WERI-Rb-1 (cell line): ENCODE measurements around the gene KRT25.
"Not testable (repeated sequence)": the region's sequence is repeated elsewhere in the genome, so short reads cannot be mapped to it uniquely, and the experiment has no call there.

Experiments
- DNase-seq: peaks from one replicate; pipeline ENCODE4 v3.0.0-alpha.2; 2020
- H3K27ac ChIP-seq: fragments of 250-450 bp; sonication (Bioruptor Pico); 2 replicates; pipeline ENCODE4 v1.5.1; 2020; ENCODE audit warnings: mild to moderate bottlenecking, moderate library complexity
- H3K27me3 ChIP-seq: fragments of 250-450 bp; sonication (Bioruptor Pico); 2 replicates; pipeline ENCODE4 v1.5.1; 2021; ENCODE audit warnings: mild to moderate bottlenecking, low read depth, moderate library complexity; ENCODE audit not compliant: insufficient read depth, severe bottlenecking
- H3K36me3 ChIP-seq: fragments of 250-450 bp; sonication (Bioruptor Pico); 2 replicates; pipeline ENCODE4 v1.5.1; 2020; ENCODE audit warnings: mild to moderate bottlenecking, moderate library complexity
- H3K4me3 ChIP-seq: 2 replicates; pipeline ENCODE4 v1.5.1; 2011; ENCODE audit warnings: low read depth, mild to moderate bottlenecking, control low read depth, low read length
- H3K9me3 ChIP-seq: fragments of 250-450 bp; sonication (Bioruptor Pico); 2 replicates; pipeline ENCODE4 v1.5.1; 2021; ENCODE audit warnings: mild to moderate bottlenecking, moderate library complexity; ENCODE audit not compliant: severe bottlenecking
- TF ChIP-seq, protein P1 (sequence below): IDR thresholded peaks from 2 replicates; pipeline ENCODE4 v1.5.1; 2011; ENCODE audit warnings: low read depth, mild to moderate bottlenecking, control low read depth, inconsistent platforms, low read length

The KRT25 gene

DNA sequence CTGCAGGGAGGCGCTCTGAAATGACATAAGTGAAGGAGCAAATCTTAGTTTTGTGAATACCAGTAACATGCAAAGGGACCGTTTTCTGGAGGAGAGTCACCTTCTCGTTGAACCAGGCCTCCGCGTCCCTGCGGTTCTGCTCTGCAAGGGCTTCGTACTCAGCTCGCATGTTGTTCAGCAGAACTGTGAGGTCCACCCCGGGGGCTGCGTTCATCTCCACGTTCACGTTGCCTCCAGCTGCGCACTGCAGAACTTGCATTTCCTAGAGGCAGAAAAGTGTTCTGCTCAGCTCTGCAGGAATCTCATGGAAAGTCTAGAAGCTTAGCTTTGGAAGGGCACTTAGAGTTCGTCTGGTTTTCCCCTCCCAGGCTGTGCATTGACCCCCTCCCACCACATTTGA, 4.1 kb downstream of the KRT25 start:
- H3K36me3 ChIP-seq = no peaks in the 10 kb centered on the region
- H3K27ac ChIP-seq = no peak overlapping the region
- DNase-seq = no peak
- peaks cover 7% of the 10 kb centered on the region for H3K9me3 ChIP-seq
- TF ChIP-seq, protein P1, sequence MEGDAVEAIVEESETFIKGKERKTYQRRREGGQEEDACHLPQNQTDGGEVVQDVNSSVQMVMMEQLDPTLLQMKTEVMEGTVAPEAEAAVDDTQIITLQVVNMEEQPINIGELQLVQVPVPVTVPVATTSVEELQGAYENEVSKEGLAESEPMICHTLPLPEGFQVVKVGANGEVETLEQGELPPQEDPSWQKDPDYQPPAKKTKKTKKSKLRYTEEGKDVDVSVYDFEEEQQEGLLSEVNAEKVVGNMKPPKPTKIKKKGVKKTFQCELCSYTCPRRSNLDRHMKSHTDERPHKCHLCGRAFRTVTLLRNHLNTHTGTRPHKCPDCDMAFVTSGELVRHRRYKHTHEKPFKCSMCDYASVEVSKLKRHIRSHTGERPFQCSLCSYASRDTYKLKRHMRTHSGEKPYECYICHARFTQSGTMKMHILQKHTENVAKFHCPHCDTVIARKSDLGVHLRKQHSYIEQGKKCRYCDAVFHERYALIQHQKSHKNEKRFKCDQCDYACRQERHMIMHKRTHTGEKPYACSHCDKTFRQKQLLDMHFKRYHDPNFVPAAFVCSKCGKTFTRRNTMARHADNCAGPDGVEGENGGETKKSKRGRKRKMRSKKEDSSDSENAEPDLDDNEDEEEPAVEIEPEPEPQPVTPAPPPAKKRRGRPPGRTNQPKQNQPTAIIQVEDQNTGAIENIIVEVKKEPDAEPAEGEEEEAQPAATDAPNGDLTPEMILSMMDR = no peak
- peaks cover 91% of the 10 kb centered on the region for H3K27me3 ChIP-seq
- H3K4me3 ChIP-seq = no peak overlapping the region

DNA sequence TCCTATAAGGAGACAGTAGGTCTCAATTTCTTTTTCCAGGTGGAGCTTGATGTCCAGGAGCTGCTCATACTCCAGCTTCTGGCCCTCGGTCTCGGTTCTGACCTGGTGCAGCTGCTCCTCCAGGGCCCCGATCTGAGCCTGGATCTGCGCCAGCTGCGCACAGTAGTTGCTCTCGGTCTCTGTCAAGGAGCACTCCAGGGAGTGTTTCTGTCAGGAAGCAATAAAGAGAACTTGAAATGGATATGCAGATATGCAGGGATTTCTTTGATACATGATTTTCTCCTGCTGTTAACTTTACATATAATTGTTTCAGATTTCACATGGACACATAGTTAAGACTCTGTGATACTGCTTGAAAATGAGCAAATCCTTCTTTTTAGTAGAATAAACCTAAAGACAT, 4.7 kb downstream of the KRT25 start:
- DNase-seq = no peak
- peaks cover 91% of the 10 kb centered on the region for H3K27me3 ChIP-seq
- TF ChIP-seq, protein P1 = no peak
- no peak overlapping the region for H3K4me3 ChIP-seq
- H3K27ac ChIP-seq = no peak overlapping the region
- peaks cover 7% of the 10 kb centered on the region for H3K9me3 ChIP-seq
- H3K36me3 ChIP-seq = no peaks in the 10 kb centered on the region

DNA sequence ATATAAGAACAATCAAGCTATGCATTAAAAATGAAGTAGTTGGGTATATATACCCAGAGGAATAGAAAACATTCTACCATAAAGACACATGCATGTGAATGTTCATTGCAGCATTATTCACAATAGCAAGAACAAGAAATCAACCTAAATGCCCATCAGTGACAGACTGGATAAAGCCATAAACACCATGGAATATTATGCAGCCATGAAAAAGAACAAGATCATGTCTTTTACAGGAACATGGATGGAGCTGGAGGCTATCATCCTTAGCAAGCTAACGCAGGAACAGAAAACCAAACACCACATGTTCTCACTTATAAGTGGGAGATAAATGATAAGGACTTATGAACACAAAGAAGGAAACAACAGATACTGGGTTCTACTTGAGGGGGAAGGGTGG, 6.5 kb downstream of the KRT25 start:
- not testable (repeated sequence) for H3K36me3 ChIP-seq, DNase-seq, H3K4me3 ChIP-seq, H3K27ac ChIP-seq, H3K9me3 ChIP-seq
- peaks cover 91% of the 10 kb centered on the region for H3K27me3 ChIP-seq

DNA sequence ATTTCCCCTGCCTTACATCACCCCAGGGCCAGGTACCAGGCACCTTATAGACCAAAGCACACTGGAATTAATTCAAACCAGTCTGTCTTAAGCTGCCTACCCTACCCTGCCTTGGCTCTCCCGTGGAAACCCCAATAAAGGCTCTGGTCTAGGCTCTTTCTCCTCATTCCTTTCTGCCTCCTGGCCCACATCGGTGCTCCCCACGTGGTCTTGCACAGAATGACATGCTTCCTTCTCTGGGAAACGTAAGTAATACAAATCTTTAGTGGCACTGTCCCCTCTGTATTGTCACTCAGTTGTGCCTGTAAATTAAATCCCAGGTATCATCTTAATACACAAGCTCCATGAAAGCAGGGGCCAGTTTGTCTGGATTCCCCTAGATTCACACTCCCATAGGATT, 16.6 kb downstream of the KRT25 start:
- peaks cover 34% of the 10 kb centered on the region for H3K9me3 ChIP-seq
- H3K27me3 ChIP-seq = peaks cover 95% of the 10 kb centered on the region
- no peak for DNase-seq
- H3K27ac ChIP-seq = no peak overlapping the region
- TF ChIP-seq, protein P1 = no peak
- H3K36me3 ChIP-seq = no peaks in the 10 kb centered on the region
- H3K4me3 ChIP-seq = no peak overlapping the region

DNA sequence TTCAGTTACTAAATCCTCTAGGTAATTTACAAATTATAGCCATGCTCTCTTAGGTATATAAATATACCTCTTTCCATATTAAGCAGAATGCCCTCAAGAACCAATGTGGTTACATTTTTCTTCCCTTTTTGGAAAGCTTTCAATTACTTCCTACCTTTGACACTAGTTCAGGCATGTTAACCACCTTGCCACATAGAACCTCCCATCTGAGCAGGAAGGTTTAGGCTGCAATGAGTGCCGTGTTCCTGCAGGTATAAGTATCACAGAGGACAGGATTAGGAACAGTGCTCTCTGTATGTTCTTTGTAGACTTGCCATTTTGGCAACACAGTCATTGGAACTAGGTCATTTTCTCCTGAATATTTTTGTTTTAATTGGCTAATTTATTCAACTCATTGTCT, 20.1 kb downstream of the KRT25 start:
- TF ChIP-seq, protein P1 = no peak
- no peak overlapping the region for H3K4me3 ChIP-seq
- DNase-seq = no peak
- H3K36me3 ChIP-seq = no peaks in the 10 kb centered on the region
- peaks cover 14% of the 10 kb centered on the region for H3K9me3 ChIP-seq
- no peak overlapping the region for H3K27ac ChIP-seq
- H3K27me3 ChIP-seq = peaks cover 91% of the 10 kb centered on the region

DNA sequence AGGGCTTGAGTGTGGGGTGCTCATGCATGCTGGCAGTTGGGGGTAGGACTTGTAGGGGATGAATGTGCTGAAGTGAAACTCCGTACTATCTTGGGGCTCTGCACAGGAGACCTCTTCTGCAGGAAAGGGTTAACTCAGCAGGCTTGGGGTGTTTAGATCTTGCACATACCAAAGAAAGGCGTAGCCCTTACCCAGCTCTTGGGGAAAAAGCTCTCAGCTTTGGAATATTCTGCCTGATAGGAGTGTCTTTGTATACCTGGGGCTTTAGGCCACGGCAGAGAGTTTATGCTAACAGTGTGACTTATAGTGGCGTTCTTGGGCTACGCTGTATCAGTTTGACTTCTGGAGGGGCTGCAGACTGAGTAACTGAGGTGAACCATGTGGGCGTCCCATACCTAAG, 21.1 kb downstream of the KRT25 start:
- H3K4me3 ChIP-seq = no peak overlapping the region
- H3K36me3 ChIP-seq = no peaks in the 10 kb centered on the region
- no peak for DNase-seq
- H3K27me3 ChIP-seq = peaks cover 89% of the 10 kb centered on the region
- H3K9me3 ChIP-seq = peaks cover 14% of the 10 kb centered on the region
- TF ChIP-seq, protein P1 = no peak
- no peak overlapping the region for H3K27ac ChIP-seq
